Measurements from ENCODE around the gene DDX10. TPM values are rescaled to one million over a fixed set of nuclear protein-coding genes. Genes with fewer than 3 reads are reported as not detected.

DDX10 gene
- total RNA-seq, 4 donors from 2014 or later = 8.8 to 27.7 (median 14.6) TPM

GRCh38 chr11:108807262-108807661 lies 142.4 kb downstream of the DDX10 start:
- TF ChIP-seq CTCF (IDR thresholded peaks at IDR 0.05; ENCODE audit: low read depth) = no peak

- no peak for TF ChIP-seq CTCF (IDR thresholded peaks at IDR 0.05; ENCODE audit: low read depth)
Measured at GRCh38 chr11:108813086-108813485, 148.2 kb downstream of the DDX10 start.

- no peak for TF ChIP-seq CTCF (IDR thresholded peaks at IDR 0.05; ENCODE audit: low read depth)
Measured at GRCh38 chr11:108817976-108818375, 153.1 kb downstream of the DDX10 start.

- no peak for TF ChIP-seq CTCF (IDR thresholded peaks at IDR 0.05; ENCODE audit: low read depth)
Measured at GRCh38 chr11:108818971-108819370, 154.1 kb downstream of the DDX10 start.

- no peak for TF ChIP-seq CTCF (IDR thresholded peaks at IDR 0.05; ENCODE audit: low read depth)
Measured at GRCh38 chr11:108819957-108820356, 155.1 kb downstream of the DDX10 start.

GRCh38 chr11:108824545-108824944 lies 159.7 kb downstream of the DDX10 start:
- no peak for TF ChIP-seq CTCF (IDR thresholded peaks at IDR 0.05; ENCODE audit: low read depth)

GRCh38 chr11:108825381-108825780 lies 160.5 kb downstream of the DDX10 start:
- TF ChIP-seq CTCF (IDR thresholded peaks at IDR 0.05; ENCODE audit: low read depth) = no peak
